NCI-H460 (cell line): ENCODE results near the gene OSGIN1. TPM values are rescaled to one million over a fixed set of nuclear protein-coding genes. Genes with fewer than 3 reads are reported as not detected.

ENCODE experiments used
- DNase-seq: peaks from one replicate; pipeline ENCODE4 v3.0.0-alpha.2; 2016; ENCODE audit warnings: low read depth; ENCODE audit errors: extremely low read depth
- total RNA-seq: library from RNA; depleted of rRNA; stranded (reverse); fragments of >200 nt; shearing (Covaris generic); gene quantifications from 2 replicates; pipeline ENCODE4 v1.2.3, GENCODE V29; 2014

The OSGIN1 gene
- total RNA-seq, 1 experiment from 2014 or later, result 57.5 TPM

DNA sequence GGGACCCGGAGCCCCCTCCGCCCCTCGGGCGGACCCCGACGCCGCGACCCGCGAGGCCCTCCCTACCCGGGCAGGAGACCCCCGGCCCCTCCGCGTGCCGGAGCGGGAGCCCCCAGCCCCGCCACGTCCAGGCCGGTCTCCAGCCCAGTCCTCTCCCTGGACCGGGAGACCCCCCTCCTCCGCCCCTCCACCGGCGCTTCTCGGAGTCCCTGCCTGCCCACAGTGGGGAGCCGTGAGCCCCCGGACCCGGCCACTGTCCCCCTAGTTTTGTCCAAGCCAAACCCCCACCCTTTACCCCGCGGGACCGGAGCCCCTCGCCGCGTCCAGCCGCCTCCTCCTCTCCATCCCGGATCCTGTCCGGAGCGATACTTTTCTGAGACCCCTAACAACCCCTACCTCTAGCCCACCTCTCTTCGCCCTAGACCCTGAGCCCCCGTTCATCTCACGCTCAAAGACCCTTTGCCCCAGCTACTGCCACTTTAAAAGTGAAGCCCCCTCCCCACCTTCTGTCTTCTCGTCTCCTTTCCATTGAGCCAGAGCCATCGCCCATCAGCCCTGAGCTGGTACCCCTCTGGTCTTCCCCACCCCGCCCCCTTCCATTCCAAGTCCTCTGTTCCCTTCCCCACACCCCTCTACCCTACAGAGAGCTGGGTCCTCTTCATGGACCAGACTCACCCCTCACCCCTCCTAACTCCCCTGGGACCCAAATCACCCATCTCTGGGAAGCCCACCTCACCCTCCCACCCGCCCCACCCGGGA, 16.0 kb downstream of the OSGIN1 start:
- no peak for DNase-seq

DNA sequence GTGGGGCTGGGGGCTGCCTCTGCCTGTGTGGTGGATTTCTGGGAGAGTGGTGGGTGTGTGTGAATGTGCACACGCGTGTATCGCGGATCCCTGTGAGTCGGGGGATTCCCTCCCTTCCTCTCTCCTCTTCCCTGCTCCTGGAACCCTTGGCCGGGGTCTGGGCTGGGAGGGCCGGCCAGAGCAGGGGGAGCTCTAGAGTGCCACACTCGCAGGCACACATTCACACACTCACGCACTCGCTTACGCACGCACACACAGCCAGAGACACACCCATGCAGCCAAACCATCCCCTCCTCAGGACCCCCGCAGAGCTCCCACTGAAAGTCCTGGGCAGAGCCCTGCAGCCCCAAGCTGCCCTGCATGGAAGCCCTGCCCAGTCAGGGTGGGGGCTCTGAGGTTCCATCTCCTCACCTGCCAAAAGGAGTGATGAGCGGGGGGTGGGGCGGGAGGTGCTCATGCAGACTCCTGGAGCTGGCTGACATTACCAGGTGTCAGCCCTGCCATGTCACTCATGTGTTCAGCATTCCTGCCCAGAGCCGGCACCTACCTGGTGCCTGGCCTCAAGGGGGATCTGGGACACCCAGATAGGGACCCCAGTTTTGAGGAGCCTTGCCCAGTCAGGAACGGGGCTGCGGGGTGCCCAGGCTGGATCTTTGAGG, 16.9 kb downstream of the OSGIN1 start:
- DNase-seq, result no peak

DNA sequence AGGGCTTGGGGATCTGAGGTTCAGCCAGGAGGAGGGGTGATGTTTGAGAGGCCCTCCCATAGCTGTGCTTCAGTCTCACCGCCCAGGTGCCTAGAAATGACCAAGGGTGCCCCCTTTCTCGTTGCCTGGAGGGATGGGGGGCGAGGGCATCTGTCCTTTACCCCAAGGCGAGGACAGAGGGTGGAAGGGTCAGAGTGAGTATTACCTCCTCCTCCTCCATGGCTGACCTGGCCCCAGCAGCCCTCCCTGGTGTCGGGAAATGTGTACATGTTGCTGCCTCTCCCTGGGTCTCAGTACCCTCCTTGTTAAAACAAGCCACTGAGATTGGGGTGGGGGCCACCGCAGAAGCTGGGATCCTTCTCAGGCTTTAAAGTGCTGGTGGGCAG, 17.4 kb downstream of the OSGIN1 start:
- no peak for DNase-seq

DNA sequence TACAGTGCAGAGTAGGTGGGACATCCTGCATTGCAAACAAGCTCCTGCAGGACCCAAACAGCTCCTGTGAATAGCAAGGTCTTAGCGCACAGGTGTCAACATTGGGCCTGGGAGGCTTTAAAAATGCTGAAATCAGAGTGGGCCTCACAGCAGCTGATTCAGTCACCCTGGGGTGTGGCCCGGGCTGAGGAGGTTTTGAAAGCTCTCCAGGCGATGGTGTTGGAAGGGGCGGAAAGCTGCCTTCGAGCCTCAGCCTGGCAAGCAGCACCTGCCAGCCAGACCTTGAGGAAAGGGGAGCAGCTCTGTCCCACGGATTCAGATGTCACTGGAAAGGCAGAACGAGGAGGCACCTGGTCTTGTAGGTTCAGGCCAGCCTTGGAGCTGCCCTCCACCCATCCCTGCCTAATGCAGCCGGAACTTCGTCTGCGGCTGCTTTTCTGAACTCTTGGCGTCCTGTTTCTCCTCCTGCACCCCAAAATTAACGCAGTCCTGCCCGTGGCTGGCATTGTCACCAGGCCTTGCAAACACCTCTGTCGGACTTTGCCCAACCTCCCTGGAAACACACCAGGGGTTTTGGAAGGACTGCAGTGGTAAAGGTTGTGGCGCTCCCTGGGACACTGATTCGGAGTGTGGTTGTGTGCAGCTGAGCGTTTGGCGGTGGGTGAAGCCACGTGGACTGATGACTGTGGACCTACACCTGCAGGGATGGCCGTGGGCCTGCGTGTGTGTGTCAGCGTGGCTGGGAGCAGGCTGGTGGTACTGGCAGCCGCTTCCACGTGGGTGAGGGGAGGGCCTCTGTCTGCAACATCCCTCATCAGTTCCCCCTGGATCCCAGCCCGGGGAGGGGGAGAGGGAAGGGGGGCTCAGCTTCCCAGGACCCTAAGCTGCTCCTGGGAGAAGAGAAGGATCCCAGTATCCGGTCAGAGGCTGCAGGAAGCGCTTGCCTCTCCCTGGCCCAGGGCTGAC, 18.4 kb downstream of the OSGIN1 start:
- DNase-seq, result no peak

DNA sequence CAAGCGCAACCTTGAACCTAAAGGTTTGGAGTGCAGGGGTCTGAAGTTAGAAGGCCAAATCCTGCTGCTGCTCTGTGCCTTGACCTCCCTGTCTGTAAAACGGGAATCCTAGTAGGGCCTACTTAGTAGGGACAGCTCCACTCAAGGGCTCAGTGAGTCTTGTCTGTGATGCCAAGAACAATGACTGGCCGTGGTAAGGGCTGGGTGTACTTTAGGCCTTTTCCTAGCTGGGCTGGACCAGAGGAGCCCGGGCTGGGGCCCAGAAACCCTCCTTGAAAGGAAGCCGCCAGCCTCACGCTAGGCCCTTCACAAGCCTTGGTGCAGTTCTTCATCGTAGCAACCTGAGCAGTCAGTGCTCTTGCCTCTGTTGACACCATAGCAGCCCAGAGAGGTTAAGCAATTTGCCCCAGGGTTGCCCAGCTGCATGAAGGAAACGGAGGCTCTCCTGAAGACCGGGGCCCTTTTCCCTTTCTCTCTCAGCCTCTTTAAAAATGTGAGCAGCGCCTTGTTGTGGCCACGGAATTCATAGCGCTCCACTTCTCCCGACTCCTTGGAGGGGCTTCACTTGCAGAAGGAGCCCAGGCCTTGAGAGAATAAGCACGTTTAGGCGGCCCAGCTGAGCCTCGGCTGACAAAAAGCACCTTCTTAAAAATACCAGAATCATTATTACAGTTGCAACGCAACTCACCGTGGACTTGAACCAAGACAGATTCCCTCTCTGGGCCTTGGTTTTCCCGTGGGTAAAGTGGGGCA, 19.4 kb downstream of the OSGIN1 start:
- no peak for DNase-seq

DNA sequence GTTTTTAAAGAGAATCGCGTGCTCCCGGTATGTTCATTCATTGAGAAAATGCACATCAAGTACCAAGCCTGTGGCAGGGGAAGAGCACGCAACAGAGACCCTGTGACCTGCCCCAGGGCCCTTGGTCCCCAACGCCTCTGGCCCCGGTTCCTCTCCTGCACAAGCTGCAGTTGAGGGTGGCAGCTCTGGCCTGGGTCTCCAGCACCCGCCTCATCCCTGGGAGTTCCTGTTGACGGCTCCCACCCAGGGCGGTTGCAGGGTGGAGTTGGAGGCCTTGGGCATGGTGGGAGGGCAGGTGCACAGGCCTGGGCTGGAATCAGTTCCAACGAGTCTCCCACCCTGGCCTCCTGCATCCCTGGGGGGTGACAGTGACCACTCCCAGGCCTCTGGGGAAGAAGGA, 20.0 kb downstream of the OSGIN1 start:
- no peak for DNase-seq

DNA sequence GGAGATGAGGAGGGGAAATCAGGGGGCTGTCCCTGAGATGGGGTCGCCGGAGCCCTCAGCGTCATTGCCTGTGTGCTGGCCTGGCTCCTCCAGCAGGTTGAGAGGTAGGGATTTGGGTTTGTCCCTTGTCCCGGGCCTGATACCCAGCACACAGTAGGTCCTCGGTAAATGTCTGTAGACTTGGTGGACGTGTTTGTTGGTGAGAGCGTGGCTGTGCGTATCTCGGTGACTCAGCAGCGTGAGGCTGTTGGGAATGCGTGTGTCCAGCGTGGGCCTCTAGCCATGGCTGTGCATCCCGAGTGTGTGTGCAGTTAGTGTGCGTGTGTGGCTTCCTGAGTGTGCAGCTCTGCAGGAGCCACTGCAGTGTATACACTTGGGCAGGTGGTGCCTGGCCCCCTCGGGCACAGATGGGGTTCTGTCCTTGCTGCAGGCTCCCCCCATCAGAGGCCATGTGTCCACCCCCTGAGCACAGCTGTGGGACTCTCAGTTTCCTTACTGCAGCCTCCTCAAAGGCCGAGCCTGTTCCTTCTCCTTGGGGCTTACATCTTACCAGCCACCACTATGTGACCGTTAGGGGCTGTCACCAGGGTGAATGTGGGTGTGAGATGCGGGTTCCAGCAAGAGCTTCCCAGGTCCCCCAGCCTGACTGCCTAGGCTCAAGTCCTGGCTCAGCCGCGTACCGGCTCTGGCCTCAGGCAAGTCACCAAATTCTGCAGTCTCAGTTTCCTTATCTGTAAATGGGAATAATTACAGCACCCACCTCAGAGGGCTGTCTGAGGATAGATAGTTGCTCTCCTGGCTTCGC, 20.7 kb downstream of the OSGIN1 start:
- no peak for DNase-seq

DNA sequence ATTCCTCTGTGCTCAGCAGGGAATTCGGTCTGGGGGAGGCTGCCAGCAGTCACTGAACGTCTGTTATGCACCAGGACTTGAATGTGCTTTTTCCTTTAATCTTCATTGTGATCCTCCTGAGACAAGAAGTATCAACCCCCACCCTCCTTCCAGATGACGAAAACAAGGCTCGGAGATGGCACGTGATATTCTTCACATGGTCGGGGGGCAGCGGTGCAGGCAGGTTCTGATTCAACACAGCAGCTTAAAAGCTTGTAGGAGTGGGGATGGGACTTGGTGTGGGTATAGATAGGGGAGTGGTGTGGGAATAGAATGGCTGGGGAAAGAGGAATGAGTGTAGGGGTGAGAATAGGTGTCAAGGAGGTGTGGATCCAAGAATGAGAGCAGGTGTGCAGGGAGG, 21.4 kb downstream of the OSGIN1 start:
- no peak for DNase-seq

DNA sequence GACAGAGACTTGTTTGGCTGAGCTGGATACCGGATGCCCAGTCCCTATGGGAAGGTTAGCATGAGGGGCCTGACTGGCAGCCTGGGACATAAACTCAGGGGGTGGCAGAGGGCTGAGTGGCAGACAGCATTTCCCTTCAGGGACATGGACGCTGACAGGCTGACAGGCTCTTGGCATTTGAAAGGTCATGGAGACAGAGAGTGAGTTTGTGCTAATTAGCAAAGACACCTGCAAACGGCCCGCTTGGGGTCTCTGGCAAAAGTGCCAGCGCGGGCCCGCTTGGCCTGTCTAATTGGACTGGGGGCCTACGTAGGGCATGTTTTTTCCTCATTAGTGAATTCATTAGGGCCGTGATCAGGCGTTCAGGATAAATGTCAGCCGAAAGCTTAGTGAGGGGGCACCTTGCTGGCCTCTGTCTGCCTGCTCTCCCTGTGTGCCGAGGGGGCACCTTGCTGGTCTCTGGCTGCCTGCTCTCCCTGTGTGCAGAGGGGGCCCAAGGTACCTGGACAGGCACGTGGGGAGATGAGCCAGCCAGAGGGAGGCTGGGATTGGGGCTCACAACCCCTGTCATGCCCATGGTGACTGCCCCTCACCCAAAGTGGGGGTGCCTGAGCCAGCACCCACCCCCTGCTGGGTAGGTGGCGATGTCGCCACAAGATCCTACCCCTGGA, 22.7 kb downstream of the OSGIN1 start:
- DNase-seq, result no peak

DNA sequence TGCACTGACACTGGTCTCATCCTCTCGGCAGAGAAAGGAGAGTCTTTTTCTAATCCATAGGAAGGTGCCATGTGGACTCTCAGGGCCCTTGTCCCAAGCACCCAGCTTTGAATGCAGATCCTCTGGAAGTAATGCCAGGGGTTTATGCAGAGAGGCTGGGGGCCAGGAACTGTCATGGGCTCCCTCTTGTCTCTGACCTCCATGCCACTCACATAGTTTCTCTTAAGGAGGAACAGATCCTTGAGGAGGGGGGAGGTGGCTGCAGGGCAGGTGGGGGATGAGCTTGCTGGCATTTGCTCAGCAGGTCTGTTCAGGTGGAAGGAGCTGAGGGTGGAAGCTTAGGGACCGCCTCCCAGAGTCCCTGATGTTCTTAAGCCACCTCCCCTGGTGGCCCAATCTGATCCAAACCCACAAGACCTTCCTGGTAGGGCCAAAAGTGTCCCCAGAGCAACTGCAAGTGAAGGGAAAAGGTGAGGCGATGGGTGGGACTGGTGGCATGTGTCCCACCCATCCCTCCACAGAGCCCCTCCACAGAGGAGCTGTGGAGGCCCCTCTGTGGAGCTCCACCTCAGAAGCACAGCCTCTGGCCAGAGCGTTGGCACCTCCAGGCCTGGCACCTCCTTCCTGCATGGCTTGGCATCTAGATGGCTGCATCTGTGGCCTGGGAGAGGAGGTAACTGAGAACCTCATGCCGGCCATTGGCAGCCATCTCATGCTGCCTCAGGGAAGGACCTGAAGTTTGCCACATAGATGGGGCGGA, 24.2 kb downstream of the OSGIN1 start:
- DNase-seq, result no peak

DNA sequence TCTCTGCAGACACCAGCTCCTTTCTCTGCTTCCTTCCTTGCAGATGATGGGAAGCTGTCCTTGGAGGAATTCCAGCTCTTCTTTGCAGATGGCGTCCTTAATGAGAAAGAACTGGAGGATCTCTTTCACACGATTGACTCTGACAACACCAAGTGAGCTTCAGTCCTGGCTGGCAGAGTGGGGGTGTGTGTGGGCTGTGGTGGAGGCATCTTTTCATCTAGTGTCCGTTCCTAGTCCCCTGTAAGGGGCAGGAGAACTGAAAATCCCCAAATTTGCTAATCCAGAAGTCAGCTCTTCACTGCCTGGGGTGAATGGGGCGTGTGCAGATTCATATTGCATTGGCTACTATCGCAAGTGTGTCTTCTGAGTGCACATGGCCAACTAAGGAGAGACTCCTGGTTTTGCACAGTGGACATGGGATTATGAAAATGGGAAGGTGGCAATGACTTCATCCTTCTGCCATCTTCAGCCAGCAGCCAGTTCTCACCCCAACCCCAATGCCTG, 25.4 kb downstream of the OSGIN1 start:
- no peak for DNase-seq

DNA sequence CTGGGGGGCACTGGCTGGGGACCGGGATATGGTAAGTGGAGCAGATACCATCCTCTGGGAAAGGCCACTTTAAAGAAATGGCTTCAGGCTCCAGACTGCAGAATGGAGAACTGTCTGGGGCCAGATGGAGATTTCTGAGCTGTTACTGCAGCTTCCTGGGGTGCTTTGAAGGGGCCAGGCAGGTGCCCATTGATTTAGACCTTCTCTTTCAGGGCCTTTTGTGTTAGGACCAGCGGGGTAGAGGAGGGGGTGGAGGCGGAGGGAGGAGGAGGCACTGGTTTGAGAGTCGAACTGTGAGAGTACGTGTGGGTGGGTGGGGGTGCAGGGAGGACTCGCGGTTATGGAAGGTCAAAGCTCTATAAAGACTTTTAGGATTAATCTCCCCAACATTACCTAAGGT, 26.4 kb downstream of the OSGIN1 start:
- no peak for DNase-seq

DNA sequence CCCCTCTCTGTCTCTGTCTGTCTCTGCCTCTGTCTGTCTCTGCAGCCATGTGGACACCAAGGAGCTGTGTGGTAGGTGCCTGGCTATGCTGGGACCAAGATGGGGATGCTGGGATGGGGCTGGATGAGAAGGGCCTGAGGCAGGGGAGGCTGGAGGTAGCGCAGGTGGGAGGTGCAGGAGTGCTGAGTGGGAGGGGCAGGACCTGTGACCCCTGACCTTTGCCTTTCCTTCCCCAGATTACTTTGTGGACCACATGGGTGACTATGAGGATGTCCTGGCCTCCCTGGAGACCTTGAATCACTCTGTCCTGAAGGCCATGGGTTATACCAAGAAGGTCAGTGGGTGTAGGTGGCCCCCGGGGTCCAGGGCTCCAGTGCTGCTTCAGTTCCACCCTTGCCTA, 27.8 kb downstream of the OSGIN1 start:
- DNase-seq, result no peak

DNA sequence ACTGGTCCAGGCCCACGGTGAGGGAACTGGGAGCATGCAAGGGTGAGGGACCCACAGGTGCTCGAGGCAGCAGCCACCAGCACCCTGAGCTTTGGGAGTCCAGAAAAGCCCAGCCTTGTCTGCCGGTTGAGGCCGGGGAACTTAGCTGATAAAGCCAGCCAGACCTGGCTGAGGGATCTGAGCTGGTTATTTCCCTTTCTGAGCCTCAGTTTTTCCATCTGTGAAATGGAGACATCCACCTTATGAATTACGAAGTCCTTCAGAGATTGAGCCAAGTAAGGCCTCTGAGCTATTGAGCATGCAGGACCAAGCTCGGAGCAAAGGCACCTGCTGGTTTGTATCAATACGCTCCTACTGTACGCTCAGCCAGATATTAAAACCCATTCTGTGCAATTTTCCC, 28.8 kb downstream of the OSGIN1 start:
- no peak for DNase-seq

DNA sequence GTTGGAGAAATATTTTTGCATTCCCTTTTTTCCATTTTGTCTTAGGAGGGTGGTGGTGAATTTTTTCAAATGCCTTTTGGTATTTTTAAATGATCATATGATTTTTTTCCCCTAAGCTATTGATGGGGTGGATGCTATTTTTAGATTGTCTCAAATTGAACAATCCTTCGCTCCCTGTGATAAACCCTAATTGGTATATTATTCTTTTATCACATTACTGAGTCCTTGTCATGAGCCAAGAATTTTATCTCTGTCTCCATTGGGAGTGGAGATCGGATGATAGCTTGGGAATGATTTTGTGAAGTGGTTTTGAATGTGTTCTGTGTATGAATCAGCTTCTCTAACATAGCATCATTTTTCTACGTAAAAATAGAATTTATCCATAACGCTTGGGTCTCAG, 30.5 kb downstream of the OSGIN1 start:
- DNase-seq, result no peak

DNA sequence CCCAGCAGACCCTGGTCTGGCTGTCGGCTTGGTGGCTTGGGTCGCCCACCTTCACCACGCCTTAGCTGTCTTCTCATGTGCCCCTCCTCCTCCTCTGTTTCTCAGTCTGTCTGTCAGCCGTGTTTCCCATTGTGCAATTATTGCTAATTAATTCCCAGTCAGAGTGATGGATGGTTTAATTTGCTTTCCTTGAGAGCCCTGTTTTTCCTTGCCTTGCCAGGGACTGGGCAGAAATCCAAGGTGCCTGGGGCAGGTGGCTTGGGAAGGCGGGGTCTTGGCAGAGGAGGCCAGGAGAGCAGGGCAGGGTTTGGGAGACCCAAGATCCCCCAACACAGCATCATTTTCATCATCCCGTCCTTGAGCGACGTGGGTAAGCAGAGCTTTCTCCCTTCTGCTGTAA, 36.3 kb downstream of the OSGIN1 start:
- no peak for DNase-seq

DNA sequence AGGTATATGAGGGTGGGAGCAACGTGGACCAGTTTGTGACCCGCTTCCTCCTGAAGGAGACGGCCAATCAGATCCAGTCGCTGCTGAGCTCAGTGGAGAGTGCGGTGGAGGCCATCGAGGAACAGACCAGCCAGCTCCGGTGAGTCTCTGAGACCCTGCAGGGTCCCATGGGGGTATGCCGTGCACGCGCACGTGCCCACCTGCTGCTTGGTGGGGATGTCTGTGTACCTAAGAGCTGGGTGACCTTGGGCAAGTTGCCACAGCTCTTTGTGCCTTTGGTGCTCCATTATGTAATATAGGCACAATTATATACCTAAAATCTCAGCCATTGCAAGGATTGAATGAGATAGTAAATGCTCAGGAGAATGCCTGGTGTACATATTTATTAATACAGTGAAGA, 37.5 kb downstream of the OSGIN1 start:
- no peak for DNase-seq

DNA sequence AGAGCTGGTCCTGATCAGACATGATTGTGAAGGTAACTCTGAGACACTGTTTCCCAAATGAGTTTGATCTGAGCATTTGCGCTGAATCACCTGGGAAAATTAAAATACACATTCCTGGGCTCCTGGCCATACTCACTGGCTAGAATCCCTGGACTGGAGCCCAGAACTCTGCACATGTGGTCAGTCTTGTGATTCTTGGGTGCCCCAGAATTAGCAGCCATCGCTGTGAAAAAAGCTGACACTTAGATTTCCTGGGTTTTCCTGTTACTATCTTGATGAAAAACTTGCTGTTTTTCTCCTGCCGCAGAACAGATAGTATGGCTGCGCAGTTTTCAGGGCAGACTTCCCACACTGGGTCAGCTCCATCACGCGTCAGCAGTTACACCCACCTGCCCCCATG, 39.6 kb downstream of the OSGIN1 start:
- DNase-seq, result no peak
